Subcutaneous adipose tissue (tissue), 4 donors: Measurements from ENCODE around the gene PFDN2. TPM values are rescaled to one million over a fixed set of nuclear protein-coding genes. Genes with fewer than 3 reads are reported as not detected.

Experiments used
- total RNA-seq, 4 donors: library from RNA; depleted of rRNA; stranded (reverse); fragments of >200 nt; gene quantifications; one replicate each; pipeline ENCODE4 v1.1.0, GENCODE V29; 2016
- TF ChIP-seq, protein P1 (sequence below): fragments of 450-650 bp; IDR thresholded peaks from one replicate; pipeline ENCODE4 v1.5.1; 2016; ENCODE audit warnings: low read depth, mild to moderate bottlenecking, control low read depth, antibody characterized with exemption, moderate library complexity

The PFDN2 gene
- total RNA-seq, 4 donors from 2014 or later, result 35.0 to 57.1 (median 42.5) TPM

GRCh38 chr1:161162052-161162451, 44.2 kb upstream of the PFDN2 start:
- TF ChIP-seq, protein P1, sequence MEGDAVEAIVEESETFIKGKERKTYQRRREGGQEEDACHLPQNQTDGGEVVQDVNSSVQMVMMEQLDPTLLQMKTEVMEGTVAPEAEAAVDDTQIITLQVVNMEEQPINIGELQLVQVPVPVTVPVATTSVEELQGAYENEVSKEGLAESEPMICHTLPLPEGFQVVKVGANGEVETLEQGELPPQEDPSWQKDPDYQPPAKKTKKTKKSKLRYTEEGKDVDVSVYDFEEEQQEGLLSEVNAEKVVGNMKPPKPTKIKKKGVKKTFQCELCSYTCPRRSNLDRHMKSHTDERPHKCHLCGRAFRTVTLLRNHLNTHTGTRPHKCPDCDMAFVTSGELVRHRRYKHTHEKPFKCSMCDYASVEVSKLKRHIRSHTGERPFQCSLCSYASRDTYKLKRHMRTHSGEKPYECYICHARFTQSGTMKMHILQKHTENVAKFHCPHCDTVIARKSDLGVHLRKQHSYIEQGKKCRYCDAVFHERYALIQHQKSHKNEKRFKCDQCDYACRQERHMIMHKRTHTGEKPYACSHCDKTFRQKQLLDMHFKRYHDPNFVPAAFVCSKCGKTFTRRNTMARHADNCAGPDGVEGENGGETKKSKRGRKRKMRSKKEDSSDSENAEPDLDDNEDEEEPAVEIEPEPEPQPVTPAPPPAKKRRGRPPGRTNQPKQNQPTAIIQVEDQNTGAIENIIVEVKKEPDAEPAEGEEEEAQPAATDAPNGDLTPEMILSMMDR, result no peak

DNA sequence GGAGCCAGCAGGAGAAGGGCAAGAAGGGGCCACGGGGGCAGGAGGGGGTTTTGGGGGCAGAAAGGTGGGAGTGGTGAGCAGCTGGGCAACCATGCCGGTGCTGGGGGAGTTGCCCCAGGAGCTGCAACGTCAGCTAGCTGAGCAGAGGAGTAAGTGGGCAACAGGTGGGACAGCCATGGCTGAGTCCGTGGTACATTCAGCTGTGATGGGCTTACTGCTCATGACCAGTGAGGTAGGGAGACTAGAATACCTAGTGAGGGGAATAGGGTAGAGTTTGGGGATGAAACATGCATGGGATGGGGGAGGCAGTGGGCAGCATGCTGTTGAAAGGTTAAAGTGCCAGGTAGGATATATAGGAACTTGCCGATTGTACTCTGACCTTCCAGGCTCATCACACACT, 43.8 kb upstream of the PFDN2 start:
- TF ChIP-seq, protein P1, result no peak

- TF ChIP-seq, protein P1, result no peak
Measured at GRCh38 chr1:161160671-161161145, 42.9 kb upstream of the PFDN2 start.

DNA sequence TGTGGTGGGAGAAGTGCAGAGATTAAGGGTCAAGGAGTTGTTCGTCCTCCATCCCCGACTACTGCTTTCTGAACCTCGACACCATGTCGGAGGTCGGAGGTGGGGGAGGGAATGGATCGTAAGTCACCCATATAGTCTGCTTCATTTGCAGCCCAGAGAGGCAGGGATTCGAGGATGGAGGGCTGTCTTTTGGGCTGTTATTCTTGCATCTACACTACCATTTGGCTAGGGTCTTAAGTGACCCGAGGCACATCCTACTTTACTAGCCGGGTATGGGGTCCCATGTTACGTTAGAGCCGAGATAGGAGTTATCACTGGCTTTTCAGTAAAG, 42.0 kb upstream of the PFDN2 start:
- TF ChIP-seq, protein P1, result no peak

DNA sequence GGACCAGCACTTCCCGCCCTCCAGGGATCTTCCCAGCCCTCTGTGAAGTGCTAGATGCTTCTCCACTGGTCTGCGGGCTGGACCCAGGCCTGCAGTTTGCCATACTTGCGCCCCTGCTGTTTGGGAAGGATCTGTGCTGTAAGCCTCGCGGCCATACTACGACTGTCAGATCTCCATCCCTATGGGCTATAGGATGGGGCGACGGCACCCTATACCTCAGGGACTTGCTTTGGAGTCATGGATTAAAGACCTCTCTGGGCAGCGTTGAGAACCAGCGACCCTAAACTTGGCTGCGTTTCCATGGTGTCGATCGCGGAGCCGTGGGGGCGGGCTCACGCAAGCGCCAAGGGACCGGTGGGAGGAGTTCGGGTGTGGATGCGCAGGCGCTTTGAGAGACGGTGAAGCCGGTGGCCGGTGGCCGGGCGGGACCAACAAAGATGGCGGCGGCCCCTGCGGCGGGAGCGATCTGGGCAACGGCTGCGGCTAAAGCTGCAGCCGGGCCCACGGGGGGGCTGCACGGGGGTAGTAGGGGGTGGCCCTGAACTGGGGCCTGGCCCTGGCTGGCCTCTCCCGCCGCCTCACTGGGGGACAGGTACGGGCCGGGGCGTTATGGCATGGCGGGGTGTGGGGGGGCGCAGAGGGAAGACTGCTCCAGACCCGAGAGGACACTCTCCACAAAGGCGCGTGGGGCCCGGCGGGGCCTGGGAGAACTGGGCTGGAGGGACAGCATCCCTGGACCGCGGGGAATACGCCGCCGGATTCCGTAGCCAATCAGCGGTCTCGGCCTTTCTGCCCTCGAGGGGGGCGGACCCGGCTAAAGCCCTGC, 41.5 kb upstream of the PFDN2 start, which contains the start of gene USP21:
Gene USP21, plus strand, starts transcription at position 414 of the 826 bp plus-strand sequence. CDS start 1,141 bp downstream, outside the sequence.
- TF ChIP-seq, protein P1, result no peak

GRCh38 chr1:161158316-161159010, 40.6 kb upstream of the PFDN2 start:
- TF ChIP-seq, protein P1, result no peak

DNA sequence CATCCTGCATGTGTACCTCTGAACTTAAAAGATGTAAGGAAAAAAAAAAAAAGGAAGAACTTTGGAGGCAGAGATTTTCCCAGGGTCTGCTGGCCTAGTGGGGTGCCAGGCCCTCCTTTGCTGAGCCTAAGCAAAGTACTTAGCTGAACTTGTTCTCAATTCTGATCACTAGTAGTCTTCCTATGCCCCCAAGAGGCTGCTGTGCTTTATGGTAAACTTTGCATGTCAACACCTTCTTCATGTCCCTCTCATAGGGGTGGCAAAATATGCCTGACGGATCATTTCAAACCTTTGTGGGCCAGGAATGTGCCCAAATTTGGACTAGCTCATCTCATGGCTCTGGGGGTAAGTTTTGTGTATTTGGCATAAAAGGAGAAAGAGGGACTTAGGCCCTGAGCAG, 40.0 kb upstream of the PFDN2 start:
- TF ChIP-seq, protein P1, result no peak
